Hematopoietic multipotent progenitor cell treated with erythropoietin and hydrocortisone succinate and interleukin-3 and kit ligand, for 6 days (in vitro differentiated cells): Measurements from ENCODE around the gene DPEP1.
A peak's percentile ranks its signal among the peaks of the same experiment; 100 is the strongest.

Source experiments
- DNase-seq: peaks from one replicate; pipeline ENCODE4 v3.0.0-alpha.2; 2015

Gene DPEP1

DNA sequence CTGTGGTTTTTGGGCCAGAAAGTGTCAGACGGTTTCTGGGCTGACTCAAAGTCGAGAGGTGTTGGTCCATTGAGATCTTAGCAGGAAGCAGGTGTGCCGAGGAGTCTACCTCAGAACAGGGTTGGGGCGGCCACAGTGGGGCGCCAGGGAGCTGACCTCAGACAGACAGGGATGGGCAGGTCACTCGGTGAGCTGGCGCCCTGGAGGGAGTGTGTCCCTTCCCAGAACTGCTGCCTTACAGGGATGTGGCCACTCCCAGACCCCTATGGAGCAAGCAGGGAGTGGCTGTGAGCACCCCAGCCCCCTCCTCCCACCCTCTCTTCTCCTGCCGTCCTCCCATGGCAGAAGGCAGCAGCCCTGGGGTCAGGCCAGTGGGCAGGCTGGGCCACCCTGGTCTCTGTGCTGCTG, 14.0 kb upstream of the DPEP1 start:
- DNase-seq: peak; percentile 45

DNA sequence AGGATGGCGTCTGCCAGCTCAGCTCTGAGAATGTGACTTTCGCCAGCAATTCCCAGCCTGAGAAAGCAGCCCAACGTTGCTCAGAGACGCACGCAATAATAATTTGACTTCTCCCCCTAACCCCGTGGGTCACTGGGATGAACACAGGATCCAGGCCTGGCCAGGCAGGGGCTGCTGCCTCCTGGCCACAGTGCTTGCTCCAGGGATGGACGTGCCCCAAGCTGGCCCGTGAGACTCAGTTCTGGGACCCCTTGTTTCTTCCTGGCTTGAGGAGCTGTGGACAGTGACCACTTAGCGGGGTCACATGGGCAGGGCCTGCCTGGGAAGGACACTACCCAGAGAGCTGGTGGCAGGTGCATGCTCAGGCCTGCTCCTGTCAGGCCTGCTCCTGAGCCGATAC, 13.5 kb upstream of the DPEP1 start:
- no peak for DNase-seq

DNA sequence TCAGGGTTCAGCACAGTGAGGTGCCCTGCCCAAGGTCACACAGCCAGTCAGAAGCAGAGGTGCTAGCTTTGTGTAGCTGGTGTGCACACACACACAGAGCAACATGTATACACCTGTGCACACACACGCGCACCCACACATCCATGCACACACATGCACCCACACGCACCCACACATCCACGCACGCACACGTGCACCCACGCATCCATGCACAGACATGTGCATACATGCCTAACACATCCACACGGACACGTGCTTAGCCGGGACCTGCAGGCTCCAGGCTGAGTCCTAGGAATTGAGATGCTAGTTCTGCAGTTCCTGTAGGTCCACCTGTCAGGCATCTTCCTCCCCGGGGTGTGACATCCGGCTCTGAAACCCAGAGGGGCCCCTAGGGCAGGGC, 13.0 kb upstream of the DPEP1 start:
- no peak for DNase-seq

DNA sequence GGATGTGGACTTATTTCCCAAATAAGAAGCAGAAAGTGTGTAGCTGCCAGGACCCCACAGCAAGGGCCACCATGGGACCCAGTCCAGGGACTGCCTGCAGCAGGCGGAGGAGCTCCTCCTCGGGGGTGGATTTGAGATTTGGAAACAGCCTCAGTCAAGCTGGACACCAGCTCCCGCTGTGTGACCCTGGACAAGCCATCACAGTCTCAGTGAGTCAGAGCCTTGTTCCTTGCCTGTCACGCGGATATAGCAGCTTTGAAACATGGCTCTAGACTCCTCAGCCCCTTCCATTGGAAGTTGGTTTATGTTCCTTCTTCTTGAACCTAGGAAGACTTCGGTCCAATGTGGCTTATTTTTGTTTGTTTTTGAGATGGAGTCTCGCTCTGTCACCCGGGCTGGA, 12.5 kb upstream of the DPEP1 start:
- DNase-seq: no peak

DNA sequence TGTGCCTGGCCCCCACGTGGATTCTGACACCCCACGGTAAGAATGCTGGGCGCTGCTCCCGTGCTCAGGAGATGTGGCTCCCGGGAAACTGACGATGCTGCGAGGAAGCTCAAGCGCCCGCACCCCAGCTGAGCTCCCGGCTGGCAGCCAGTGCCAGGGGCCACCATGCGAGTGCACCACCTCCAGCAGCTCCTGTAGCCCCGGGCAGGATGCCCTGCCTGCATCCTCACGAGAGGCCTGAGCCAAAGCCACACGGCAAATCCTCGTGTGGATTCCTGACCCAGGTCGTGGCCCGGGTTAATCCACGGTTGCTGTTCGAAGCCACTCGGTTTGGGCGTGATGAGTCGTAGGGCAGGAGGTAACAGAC, 11.6 kb upstream of the DPEP1 start:
- no peak for DNase-seq

DNA sequence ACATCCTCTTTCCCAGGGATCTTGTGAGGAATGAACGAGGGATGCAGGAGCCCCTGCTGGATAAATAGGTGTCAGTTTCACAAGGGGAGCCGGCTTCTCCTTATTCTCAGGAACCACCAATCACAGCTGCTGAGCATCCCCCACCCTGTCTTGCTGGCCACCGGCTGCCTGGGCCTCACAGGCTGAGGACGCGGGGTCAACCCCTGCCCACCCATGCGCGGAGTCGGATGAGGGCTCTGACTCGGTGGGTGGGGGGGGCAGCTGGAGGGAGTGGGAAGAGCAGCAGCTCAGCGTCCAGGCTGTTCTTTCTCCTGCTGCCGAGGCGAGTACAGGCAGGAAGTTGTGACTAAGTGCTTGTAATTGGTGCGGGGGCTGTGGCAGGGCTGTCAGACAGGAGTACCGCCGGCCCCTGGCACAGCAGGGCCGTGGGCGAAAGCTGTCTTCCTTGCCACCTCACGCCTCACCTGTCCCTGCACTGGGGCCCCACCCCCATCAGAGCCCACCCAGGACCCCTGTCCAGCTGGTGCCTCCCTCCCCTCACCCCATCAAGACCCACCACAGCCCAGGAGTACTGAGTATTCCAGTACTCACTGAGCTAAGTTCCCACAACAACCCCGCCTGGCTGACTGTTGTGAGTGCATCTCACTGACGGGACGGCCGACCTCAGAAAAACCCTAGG, 11.0 kb upstream of the DPEP1 start:
- peak; percentile 32 for DNase-seq

DNA sequence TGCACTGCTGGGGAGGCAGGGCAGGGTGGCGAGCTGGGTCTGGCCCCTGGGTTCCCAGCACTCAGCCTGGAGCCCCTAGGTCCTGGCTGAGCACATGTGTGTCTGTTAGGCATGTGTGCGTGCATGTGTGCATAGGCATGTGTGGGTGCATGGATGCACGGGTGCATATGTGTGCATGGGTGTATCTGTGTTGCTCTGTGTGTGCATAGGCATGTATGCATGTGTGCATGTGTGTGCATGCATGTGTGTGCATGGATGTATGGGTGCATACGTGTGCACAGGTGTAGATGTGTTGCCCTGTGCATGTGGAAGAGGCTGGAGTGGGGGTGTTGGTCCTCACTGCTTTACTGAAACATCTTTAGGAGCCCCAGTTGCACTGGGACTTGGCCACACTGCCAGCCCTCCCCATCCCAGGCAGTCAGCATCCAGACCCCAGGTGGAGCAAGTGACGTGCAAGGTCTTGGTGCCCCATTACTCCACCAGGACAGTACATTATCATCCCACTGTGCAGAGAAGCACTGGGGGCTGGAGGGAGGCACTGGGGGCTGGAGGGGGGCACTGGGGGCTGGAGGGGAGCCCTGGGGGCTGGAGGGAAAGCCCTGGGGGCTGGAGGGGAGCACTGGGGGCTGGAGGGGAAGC, 10.4 kb upstream of the DPEP1 start:
- no peak for DNase-seq

DNA sequence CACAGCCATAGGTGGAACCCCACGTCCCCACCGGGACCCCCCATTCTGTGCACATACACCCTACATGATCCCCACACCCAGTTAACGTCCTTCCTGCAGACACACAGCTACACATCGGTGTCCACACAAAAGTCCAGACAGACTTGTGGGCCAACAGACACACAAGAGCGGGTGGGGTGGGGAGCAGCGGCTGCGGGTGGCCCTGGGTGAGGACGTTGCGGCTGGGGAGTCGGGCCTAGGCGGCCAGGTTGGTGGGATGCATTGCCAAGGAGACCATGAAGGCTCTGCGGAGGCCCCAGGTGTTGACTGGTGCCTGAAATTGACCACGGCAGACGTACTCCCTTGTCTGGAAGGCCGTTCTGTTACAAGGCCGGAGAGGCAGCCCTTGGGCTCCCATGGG, 8.7 kb upstream of the DPEP1 start:
- no peak for DNase-seq

DNA sequence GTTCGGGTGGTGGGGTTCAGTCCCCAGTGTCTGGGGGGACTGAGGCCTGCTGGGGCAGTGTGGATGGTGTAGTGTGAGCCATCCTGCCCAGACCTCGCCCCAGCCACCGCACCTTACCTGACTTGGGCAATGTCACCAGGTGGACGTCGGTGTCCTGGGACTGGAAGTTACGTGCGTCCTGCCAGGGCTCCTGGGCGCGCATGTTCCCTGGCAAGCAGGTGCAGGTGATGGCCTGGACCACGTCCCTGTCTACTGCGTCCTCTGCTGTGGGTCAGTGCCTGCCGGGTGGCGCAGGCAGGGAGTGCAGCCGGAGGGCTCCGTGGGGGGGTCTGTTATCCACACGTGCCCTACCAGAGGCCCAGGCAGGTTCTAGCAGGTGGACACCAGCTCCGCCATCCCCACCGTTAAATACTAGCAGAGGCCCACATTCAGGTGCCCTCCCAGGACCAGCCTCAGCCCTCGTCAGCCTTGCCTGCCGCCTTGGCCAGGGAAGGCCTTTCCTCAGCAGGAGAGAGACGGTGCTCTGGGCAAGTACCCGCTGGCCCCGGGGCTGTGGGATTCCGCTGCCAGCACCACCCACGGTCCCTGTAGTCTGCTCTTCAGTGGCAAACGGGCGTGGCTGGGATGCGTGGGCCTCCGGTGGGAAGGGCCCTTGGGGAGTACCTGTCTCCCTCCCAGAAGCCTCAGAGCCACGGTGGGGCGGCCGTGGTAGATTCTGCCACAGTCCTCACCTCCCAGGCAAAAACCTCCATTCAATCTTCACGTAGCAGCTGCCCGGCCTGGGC, 8.1 kb upstream of the DPEP1 start:
- no peak for DNase-seq

DNA sequence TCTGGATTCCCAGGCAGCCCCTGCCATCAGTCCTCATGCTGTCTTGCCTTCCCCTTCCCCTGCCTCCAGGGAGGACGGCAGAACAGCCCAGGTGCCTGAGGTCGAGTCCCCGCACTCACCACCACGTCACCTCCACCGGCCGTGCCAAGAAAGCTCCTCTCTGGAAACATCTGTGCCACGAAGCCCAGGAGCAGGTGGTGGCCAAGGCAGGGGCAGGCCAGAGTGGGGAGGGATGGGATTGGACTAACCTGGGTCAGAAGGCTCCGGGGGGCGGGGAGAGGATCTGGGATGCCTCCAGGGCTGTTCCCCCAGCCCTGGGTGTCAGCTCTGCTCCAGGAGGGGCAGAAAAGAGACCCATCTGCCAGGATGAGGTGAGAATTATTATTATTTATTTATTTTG, 7.4 kb upstream of the DPEP1 start:
- DNase-seq: no peak

DNA sequence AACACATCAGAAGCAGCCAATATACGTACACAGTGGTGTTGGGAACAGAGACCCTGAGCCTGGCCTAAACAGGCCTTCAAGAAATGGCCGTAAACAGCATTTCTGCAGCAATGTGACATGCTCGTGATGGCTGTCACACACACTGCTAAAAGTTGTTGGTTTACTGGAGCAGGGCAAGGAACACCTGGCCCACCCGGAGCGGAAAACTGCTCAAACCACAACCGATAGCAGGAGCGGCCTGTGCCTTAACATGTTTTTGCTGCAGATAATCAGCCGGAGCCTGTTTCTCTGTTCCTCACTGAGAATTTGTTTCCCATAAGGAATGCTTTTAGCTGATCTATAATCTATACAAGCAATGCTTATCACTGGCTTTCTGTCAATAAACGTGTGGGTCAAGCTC, 6.0 kb upstream of the DPEP1 start:
- no peak for DNase-seq

DNA sequence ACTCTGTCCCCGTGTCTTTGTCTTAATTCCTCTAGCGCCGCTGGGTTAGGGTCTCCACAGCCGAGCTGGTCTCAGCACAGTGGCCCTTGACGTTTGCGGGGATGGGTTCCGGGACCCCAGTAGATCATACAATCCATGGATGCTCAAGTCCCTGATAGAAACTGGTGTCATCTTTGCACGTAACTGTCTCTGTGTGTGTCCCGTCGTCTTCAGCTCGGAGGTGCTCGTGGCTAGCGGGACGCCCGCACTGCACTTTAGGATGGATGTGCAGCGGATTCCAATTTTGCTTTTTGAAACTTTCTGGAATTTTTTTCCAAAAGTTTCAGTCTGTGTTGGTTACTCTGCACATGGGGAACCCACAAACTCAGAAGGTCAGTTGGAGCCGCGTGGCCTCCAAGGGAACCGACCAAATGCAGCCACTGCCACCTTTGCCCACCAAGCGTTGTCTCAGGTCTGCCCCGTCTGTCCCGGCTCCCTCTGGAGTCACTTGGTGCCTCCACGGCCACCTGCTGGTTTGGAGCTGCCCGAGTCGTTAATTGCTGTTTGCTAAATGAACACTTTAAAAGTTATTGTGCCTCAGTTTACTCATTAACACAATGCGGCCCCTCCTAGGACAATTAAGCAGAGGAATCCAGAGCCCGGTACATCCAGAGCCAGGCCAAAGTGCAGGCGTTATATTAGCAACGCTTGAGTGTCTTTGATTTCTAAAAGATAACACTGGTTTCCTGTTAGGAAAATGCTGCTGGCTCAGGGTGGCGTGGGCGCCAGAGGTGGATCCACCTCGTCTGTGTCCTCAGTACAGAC, 5.3 kb upstream of the DPEP1 start:
- DNase-seq: no peak

DNA sequence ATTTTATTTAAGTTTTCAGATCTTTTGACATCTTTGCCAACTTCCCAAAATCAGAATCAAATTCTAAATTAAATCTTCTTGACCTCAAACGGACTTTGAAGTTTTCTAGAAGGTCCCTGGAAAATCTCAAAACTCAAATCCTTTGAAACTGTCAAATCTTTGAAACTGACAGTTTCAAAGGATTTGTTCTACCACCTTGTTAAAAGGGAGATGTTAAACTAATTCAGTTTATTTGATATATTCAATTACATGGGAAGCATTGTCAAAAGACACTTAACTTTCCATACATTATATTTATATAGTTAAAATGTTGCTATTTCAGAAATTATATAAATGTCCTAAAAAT, 3.4 kb upstream of the DPEP1 start:
- no peak for DNase-seq

DNA sequence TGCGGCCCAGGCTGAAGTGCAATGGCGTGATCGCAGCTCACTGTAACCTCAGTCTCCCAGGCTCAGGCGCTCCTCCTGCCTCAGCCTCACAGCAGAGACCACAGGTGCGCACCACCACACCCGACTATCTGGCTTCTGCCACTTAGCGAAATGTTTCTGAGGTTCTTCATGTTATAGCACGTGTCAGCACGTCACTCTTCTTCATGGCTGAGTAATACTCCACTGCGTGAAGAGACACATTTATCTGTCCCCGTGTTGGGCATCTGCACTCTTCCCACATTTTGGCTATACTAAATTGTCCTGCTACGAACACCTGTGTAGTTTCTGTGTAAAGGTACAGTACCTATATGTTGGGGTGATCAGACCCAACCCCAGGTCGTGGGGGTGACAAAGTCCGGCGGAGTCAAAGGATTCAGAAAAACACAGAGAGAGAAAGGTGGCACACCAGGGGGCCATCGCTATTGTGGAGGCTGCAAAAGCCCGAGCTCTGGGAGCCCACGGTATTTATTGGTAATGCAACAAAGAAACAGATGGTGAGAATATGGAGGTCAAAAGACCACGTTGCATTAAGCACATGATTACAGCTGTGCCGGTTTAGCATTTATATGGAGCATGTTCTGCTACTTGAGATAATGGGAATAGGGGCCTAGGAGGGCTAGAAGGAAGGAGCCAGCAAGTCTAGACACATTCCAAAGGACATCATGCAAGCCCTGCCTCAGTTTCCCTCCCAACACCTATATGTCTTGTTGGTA, 851 bp upstream of the DPEP1 start:
- DNase-seq: no peak

DNA sequence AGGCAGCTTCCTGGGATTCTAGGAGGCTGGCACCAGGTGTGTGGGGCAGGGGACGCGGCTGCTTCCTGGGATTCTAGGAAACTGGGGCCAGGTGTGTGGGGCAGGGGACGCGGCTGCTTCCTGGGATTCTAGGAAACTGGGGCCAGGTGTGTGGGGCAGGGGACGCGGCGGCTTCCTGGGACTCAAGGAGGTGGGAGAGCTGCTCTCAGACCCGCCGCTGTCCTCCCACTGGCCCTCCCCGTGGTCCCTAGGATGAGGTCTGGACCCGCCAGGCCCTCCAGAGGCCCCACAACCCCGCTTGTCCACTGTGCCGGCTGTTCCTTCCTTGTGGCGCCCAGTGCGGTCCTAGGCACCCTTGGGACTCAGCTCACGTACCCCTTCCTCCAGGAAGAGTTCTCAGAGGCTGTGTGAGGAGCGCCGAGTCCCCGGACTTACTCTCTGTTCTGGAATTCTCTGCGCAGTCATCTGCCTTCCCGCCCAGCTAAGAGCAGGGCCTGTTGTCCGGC, 565 bp downstream of the DPEP1 start:
- no peak for DNase-seq

DNA sequence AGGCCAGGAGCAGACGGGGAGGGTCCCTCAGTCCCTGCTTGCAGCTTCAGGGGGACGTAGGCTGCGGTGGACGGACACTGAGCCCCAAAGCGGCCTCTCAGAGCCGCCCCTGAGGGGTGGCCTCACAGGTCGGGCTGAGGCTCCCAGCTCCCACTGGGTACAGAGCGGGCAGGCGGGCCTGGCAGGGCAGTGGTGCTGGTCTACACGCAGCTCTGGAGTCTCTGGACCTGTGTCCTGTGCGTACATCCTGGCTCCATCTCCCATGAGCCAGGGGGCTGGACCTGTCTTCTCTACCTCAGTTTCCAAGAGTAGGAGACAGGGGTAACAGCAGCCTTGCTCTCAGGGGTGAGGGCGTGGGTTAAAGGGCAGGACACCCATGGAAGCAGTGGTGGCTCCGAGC, 1.7 kb downstream of the DPEP1 start:
- DNase-seq: no peak

DNA sequence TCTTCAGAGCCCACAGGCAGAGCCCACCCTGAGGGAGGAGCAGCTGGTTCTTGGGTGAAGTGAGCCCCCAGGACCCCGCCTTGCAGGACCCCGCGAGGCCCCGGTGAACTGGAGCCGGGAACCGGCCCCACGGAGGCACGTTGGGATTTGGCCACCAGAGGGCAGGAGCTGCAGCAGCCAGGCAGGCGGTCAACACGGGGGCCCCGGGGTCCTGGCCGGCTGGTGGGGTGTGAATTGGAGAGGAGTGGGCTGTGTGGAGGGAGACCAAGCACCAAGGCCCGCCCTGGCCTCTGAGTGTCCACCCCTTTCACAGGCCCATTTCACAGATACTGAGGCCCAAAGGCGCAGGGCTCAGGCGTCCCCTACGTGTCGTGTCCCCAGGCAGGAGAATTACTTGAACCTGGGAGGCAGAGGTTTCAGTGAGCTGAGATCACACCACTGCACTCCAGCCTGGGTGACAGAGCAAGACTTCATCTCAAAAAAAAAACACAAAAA, 2.2 kb downstream of the DPEP1 start:
- DNase-seq: peak; percentile 48

DNA sequence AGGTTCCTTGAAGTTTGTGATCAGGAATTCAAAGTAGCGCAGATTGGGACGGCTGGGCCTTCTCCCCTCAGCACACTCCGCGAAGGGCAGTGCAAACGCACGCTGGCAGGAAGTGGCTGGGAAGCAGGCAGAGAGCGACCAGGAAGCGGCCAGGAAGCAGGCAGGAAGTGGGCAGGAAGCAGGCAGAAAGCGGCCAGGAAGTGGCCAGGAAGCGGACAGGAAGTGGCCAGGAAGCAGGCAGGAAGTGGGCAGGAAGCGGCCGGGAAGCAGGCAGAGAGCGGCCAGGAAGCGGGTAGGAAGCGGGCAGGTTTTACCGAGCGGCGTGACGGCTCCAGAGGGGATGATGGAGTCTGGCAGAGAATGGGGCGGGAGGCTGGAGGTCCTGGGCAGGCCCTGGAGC, 3.2 kb downstream of the DPEP1 start:
- DNase-seq: no peak

DNA sequence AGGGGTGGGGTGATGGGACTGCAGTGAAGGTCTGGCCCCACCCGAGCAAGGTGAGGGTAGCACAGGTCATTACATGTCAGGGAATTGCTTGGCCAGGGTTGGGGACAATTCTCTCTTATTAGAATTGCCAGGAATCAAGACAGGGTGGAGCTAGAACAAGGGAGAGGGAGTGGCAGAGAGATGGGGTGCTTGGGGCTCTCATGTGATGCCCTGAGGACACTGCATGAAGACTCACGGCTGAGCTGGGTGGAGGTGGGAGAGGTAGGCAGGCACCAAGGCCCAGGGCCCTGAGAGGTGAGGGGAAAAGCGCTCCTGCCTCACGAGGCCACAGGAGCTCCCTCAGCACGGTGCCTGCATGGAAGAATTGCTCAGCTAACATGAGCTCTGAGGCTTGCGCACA, 3.6 kb downstream of the DPEP1 start:
- DNase-seq: peak; percentile 17

DNA sequence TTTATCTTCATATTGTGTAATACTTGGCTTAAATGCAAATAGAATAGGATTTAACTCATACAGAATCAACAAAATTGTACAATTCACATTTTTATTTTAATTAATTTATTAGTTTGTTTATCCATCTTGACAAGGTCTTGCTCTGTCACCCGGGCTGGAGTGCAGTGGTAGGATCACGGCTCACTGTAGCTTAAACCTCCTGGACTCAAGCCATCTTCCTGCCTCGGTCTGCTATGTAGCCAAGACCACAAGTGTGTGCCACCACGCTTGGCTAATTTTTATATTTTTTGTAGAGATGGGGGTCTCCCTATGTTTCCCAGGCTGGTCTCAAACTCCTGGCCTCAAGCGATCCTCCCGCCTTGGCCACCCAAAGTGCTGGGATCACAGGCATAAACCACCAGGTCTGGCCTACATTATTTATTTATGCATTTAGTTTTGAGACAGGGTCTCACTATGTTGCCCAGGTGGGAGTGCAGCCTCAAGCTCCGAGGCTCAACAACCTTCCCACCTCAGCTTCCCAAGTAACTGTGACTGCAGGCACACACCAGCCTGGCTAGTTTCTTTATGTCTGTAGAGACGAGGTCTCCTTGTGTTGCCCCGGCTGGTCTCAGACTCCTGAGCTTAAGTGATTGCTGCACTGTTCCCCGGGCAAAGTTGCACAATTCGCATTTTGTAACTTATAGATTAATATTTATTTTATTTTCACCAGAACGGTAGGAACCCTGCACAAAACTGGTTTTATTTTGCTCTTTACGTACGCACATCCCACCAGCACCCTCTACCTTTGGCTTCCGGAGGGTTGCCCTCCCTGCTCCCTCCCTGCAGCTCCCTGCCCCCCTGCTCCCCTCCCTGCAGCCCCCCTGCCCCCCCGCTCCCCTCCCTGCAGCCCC, 4.9 kb downstream of the DPEP1 start:
- DNase-seq: no peak

DNA sequence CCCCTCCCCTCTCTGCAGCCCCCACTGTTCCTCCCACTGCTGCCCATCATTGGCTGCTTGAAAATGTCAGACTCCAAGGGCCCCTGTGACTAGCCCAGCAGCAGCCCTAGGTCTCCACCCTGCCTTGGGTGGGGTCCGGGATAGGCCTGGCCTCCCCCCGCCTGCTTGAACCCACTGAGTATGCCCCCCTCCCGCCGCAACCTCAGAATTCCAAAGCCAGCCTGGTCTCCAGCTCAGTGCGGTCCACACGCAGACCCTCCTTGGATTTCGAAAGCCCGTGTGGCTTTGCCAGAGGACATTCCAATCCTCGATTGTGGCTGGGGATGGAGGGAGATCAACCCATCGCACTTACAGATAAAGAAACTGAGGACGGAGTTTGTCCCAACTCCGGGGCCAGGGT, 6.4 kb downstream of the DPEP1 start:
- DNase-seq: no peak
